ENCODE results near the gene CIRBP. TPM values are rescaled to one million over a fixed set of nuclear protein-coding genes. Genes with fewer than 3 reads are reported as not detected.

The CIRBP gene
- total RNA-seq, 2 donors from 2014 or later: 163 to 179 TPM

DNA sequence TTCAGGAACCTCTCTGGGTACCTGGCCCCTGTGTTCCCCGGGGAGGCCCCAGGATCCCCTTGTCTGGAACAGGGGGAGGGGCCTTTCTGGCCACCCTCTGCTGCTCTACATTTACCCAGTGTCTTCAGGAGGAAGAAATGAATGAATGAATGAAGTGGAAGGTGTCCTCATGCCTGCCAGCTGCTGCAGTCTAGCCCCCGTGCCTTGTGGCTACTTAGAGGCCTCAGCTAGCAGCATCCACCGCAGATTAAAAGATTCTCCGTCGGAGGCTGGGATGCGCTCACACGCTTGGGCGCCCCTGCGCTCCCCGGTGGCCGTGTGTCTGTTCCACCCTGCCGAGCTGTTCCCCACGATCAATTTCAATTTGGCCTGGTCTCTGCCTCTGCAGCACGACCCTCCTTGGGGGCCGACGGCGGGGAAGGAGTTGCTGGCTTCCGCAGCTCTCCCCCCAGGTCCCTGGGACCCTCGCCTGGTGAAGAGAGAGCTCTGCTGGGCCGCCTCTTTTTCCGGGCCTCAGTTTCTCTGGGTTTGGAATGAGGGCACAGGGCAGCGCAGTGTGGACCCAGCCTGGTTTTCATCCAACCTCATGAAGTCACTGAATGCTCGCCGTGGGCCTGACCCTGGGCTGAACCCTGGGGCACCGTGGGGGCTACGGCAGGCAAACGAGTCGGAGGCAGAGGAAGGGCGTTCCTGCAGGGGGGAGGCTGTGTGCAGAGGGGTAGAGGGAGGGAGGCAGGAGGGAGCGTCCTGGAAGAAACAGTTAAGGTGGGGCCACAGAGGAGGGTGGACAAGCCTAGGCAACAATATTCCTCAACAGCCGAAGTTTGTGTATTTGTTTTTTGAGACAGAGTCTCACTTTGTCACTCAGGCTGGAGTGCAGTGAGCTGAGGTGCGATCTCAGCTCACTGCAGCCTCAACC is 44.8 kb downstream of the CIRBP start:
- H3K27me3 ChIP-seq: peaks cover 18% of the 10 kb centered on the region
- H3K9me3 ChIP-seq: no peaks in the 10 kb centered on the region
- H3K27ac ChIP-seq: no peak overlapping the region
- H3K4me1 ChIP-seq: peaks cover 8% of the 10 kb centered on the region
- TF ChIP-seq, protein P1, sequence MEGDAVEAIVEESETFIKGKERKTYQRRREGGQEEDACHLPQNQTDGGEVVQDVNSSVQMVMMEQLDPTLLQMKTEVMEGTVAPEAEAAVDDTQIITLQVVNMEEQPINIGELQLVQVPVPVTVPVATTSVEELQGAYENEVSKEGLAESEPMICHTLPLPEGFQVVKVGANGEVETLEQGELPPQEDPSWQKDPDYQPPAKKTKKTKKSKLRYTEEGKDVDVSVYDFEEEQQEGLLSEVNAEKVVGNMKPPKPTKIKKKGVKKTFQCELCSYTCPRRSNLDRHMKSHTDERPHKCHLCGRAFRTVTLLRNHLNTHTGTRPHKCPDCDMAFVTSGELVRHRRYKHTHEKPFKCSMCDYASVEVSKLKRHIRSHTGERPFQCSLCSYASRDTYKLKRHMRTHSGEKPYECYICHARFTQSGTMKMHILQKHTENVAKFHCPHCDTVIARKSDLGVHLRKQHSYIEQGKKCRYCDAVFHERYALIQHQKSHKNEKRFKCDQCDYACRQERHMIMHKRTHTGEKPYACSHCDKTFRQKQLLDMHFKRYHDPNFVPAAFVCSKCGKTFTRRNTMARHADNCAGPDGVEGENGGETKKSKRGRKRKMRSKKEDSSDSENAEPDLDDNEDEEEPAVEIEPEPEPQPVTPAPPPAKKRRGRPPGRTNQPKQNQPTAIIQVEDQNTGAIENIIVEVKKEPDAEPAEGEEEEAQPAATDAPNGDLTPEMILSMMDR (IDR thresholded peaks at IDR 0.05): no peak
- H3K4me3 ChIP-seq: no peak overlapping the region
- H3K36me3 ChIP-seq: no peaks in the 10 kb centered on the region
- intact Hi-C loops (cut with DNase I): no loop called here
- peak; percentile 40 for DNase-seq
- no peak overlapping the region for H3K9ac ChIP-seq (ENCODE audit: low read depth in 2 of 2, low read length in 2 of 2)

DNA sequence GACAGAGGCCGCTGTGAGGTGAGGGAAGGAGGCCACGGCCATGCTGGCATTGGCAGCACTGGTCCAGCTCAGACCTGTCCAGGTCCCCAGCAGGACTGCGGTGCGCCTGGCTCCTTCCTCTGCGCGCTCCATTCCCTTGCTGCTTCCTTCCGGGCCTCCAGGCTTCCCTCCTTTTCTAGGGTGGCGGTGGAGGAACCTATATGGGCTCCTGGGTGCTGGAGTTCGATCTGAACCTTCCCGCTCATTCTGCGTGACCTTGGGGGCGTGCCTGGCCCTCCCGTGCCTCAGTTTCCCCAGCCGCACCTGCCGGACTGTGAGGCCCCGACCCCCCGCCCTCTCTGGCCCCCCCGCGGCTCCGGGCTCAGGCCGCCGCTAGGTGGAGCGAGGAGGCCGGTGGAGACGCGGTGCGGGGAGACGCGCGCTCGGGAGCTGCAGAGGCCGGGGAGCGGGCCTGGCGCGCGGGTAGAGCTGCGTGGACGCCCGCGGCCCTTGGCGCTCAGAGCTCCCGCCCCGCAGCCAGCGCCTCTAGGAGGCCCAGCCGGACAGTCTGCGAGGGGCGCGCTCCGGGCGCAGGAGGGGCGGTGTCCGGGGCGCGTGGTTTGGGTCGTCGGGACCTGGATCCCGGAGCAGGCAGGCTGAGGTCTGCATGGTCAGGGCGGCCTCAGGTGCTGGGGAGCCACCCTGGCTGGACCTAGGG is 46.5 kb downstream of the CIRBP start:
- TF ChIP-seq, protein P1 (IDR thresholded peaks at IDR 0.05): peak; percentile 51
- H3K36me3 ChIP-seq: no peaks in the 10 kb centered on the region
- DNase-seq: peak; percentile 73
- H3K27me3 ChIP-seq: peaks cover 18% of the 10 kb centered on the region
- intact Hi-C loops (cut with DNase I): loop anchor here (5.0 kb wide), 1 partner anchor 67 kb away; the partner anchor contains the start of gene NDUFS7
- H3K9ac ChIP-seq (ENCODE audit: low read depth in 2 of 2, low read length in 2 of 2): no peak overlapping the region
- no peak overlapping the region for H3K27ac ChIP-seq
- H3K9me3 ChIP-seq: no peaks in the 10 kb centered on the region
- H3K4me3 ChIP-seq: peak overlapping the region; percentile 30
- peaks cover 8% of the 10 kb centered on the region for H3K4me1 ChIP-seq

DNA sequence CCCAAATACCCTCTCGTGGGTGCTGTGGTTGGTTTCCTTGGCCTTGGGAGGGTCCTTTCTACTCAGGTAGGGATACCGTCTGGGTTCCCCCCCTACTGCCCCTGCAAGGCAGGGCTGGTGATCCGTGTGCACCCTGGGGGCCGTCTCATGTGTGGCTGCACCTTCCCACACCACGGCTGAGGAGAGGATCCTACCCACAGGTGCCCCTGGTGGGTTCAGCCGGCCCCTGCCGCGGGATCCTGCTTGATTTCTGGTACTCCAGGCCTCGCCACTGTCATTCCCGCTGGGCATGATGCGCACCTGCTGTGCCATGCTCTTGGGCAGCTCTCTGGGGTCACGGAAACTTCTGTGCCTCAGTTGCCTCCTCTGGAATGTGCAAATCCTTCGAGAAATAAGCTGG is 47.3 kb downstream of the CIRBP start:
- H3K9me3 ChIP-seq: no peaks in the 10 kb centered on the region
- no peak for DNase-seq
- H3K4me3 ChIP-seq: no peak overlapping the region
- intact Hi-C loops (cut with DNase I): loop anchor here (5.0 kb wide), 1 partner anchor 66 kb away; the partner anchor contains the start of gene NDUFS7
- peaks cover 18% of the 10 kb centered on the region for H3K27me3 ChIP-seq
- TF ChIP-seq, protein P1 (IDR thresholded peaks at IDR 0.05): no peak
- H3K9ac ChIP-seq (ENCODE audit: low read depth in 2 of 2, low read length in 2 of 2): no peak overlapping the region
- H3K27ac ChIP-seq: no peak overlapping the region
- no peaks in the 10 kb centered on the region for H3K36me3 ChIP-seq
- peaks cover 8% of the 10 kb centered on the region for H3K4me1 ChIP-seq

DNA sequence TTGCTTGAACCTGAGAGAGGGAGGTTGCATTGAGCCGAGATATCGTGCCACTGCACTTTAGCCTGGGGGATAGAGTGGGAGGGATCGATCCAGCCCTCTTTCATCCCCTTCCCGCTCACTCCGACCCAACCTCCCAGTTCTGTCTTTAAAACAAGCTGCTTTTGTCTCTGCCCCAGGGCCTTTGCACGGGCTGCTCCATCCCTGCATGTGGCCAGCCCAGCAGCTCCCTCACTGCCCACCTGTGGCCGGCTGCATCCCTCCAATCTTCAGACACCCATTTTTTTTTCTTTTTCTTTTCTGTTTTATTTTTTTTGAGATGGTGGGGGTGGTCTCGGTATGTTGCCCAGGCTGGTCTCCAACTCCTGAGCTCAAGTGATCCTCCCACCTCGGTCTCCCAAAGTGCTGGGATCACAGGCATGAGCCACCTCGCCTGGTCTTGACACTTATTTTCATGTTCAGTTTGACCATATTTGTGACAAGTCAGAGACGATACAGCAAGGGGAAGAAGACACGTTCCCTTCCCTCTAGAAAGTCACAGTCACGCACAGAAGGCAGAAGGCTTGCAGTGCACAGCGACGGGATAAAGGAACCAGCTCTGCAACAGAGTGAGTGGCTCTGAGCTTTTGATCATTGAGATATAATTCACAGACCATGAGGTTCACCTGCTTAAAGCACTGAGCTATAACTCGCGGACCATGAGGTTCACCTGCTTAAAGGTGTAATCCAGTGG is 48.3 kb downstream of the CIRBP start:
- Histone ChIP-seq H3K9me3 (no peaks in the 10 kb centered on the region), H3K27ac (no peak overlapping the region), H3K27me3 (peaks cover 18% of the 10 kb centered on the region), H3K36me3 (no peaks in the 10 kb centered on the region), H3K4me1 (peaks cover 8% of the 10 kb centered on the region), H3K4me3 (no peak overlapping the region), H3K9ac (ENCODE audit: low read depth in 2 of 2, low read length in 2 of 2) (no peak overlapping the region)
- DNase-seq: no peak
- intact Hi-C loops (cut with DNase I): loop anchor here (5.0 kb wide), 1 partner anchor 65 kb away; the partner anchor contains the start of gene NDUFS7
- TF ChIP-seq, protein P1 (IDR thresholded peaks at IDR 0.05): no peak

Data from colonic mucosa (tissue), 4 donors.